NCI-H524 treated with DMSO at 0.1 percent for 48 hours (cell line): ENCODE results near the gene MAT2B.

Source experiments
- DNase-seq: peaks from one replicate; lab custom pipeline; 2025; lab: John Stamatoyannopoulos, UW

MAT2B gene

GRCh38 chr5:163505368-163506094, at the start of gene MAT2B:
TSS of gene MAT2B (plus strand) at chr5:163505619. CDS start at chr5:163505687, 68 bp downstream.
- DNase-seq = peak; percentile 71

DNA sequence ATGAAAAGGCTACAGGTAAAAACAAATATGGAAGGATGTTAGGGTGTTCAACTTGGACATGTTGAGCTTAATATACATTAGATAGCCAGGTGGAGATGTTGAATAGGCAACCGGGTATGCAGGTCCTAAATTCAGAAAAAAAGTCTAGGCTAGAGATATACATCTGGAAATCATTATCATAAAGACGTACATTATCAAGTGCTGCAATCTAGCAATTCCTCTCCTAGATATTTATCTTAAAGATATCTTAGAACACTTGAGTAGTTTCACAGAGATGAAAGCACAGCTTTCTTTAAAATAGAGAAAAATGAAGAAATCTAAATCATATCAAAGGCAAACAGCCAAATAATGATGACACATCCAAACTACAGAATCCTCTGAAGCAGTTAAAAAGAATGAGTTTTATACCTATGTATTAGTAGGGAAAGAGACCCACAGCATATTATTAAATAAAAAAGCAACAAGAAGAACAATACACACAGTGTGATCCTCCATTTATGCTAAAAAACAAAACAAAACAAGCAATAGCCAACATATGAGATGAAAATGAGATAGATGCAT, 49.3 kb upstream of the MAT2B start:
- DNase-seq = no peak

- DNase-seq = no peak
These were observed 48.6 kb upstream of the MAT2B start for GRCh38 chr5:163456840-163457239.

GRCh38 chr5:163458778-163459385, 46.5 kb upstream of the MAT2B start:
- DNase-seq = no peak

DNA sequence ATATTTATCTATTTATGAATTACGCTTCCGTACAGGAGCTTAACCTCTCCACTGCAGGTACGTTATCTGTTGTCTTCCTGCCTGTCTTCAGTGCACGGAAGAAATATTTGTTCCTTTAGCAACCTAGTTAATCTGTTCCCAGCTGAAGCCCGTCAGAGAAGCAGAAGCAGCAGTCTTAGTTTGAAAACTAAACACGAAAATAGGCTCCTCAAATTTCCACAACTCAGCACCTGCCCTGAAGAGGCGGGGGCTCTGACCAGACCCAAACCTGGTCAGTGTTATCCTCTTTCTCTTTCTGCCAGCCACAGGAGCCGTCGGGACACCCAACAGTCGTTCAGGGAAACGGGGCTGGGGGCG, 46.0 kb upstream of the MAT2B start:
- DNase-seq = no peak

DNA sequence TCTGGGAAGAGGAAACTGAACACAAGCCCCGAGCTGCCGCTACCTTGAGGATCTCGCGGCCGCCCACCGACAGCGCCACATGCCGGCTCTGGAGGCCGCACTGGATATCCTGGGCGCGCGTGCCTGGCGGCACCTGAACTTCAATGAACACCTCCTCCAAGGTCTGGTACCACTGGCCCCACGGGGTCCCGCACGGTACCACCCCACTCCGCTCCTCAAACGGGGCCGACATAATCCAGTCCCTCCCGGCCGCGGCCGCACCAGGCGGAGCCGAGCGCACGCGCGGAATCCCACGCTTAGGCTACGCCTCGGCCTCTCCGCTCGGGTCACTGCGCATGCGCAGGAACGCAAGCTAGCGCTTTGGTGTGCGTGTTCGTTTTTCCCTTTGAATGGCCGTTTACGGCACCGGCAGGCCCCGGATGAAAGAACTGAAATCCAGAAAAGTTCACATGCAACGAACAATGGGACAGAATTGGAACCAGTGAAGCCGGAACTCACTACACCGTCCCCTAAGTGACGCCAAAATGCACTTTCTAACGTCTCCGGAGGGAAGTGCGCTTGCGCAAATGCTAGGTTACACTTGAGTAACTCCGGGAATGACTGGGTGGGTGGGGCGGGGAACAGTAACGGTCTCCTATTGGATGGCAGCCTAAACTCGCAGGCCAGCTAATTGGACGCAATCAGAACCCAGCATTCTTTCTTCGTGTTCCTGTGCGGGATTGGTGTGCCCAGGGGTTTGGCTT, 45.4 kb upstream of the MAT2B start, which contains the start of gene NUDCD2:
Gene NUDCD2 (minus strand): TSS at position 284 of the 743 bp plus-strand sequence. CDS start 52 bp downstream, at position 232.
- DNase-seq = peak; percentile 92

DNA sequence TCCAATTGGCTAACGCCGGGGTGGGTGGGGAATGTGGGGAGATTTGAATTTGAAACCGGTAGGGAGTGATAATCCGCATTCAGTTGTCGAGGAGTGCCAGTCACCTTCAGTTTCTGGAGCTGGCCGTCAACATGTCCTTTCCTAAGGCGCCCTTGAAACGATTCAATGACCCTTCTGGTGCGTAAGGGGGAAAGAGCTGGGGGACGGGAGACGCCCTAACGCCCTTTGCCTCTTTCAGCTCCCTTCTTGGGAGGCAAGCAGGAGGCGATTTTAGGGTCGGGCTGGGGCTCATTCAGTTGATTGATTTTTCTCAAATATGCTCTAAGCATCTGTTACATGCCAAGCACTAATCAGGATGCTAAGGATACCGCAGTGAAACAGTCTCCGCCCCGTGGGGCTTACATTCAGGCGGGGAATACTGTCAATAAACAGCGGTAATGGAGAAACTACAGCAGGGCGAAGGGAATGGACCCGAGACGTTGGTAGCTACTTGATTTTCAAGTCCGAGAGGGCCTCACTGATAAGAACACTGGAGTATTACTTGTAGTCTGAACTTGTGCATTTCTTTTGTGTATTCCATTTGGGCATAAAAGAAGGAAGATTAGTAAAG, 44.8 kb upstream of the MAT2B start, which contains the start of gene HMMR:
Gene HMMR (plus strand): TSS at position 71 of the 610 bp plus-strand sequence. CDS start 61 bp downstream, at position 132.
- DNase-seq = no peak

GRCh38 chr5:163463063-163463435, 42.4 kb upstream of the MAT2B start:
- no peak for DNase-seq

DNA sequence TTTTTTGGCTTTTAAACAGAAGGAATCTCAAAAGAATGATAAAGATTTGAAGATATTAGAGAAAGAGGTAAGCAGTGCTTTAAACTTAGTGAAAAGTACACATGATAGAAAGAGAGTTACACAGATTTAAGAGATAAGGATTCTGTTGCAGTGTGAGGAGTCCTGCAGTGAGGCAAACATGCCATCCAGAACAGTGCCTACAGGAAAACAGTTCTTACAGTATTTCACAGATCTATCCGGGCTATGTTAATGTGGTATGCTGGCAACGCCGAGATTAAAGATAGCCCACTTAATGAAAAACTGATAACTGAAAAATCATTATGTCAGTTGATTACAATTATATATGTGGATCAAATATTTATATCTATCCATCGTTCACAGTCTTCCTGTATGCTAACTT, 37.7 kb upstream of the MAT2B start:
- no peak for DNase-seq

DNA sequence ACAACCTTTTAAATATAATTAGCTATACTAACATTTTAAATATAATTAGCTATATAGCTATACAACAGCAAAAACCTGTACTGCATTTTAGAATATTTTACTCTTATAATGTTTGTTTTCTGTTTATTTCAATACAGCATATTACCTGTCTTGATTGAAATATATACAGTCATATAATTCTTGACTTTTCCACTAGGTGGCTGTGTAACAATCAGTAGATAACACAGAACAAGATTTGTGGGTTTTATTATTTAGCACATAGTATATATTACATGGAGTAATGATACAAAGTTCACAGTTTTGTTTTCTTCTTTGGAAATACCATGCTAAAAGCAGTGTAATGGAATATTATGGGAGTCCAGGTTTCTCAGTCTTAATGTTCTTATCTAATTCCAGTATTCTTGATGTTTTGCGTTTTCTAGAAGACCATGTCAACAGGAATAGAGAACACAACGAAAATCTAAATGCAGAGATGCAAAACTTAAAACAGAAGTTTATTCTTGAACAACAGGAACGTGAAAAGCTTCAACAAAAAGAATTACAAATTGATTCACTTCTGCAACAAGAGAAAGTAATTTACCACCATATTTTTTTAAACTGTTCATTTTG, 31.7 kb upstream of the MAT2B start:
- no peak for DNase-seq

GRCh38 chr5:163475411-163475810, 30.0 kb upstream of the MAT2B start:
- no peak for DNase-seq

GRCh38 chr5:163478126-163478981, 27.1 kb upstream of the MAT2B start:
- DNase-seq = no peak

DNA sequence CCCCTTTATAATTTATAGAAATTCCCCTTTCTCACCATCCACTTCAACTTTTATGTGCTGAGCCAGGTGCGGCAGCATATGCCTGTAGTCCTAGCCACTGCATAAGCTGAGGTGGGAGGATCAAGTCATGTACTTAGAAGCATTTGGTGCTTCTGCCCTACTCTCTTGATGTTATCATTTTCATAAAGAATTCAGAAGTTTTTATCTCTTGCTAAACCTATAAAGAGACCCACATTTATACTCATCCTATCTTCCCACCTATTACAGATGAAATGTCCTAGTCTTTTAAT, 26.5 kb upstream of the MAT2B start:
- no peak for DNase-seq

GRCh38 chr5:163489055-163489744, 16.2 kb upstream of the MAT2B start:
- DNase-seq = no peak

- no peak for DNase-seq
These were observed 15.7 kb upstream of the MAT2B start for GRCh38 chr5:163489745-163490075.

DNA sequence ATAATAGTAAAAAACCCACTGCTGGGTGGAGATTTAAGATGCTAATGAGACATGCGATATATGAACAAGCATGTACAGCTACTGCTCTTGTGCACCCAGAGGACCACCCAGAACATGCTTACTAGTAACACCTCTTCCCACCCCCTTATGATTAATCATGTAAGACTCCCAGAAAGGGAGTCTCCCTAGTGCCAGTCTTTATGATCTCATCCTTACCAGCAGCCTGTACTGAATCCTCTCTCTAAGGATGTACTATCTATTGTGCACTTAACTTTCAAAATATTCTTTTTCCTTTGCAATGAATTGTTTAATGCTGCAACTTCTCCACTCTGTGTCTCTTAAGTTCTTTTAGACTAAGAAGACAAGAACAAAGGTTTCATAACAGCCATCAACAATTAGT, 9.1 kb upstream of the MAT2B start:
- DNase-seq = no peak

DNA sequence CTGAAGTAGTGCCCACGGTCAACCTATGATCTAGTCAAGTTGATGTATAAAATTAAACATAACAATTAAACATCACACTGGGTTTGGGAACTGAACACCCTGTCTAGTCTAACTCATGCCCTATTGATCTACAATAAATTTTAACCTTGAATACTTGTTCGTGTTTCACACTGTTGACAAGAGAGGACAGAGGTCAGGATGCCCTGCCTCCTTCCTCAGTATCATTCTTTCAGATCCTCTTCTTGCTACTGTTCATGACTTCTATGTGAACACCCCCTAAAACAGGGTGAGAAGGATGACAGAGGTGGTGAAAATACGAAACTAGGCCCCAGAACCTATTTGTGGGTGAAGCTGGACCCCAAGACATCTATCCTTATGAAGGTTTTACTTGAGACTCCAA, 8.1 kb upstream of the MAT2B start:
- no peak for DNase-seq

- DNase-seq = no peak
These were observed 6.5 kb upstream of the MAT2B start for GRCh38 chr5:163498886-163499285.

- DNase-seq = no peak
These were observed 2.9 kb upstream of the MAT2B start for GRCh38 chr5:163502521-163502920.
